ENCODE measurements around the gene MTX2. TPM values are rescaled to one million over a fixed set of nuclear protein-coding genes. Genes with fewer than 3 reads are reported as not detected.

MTX2 gene
- polyA plus RNA-seq, 1 experiment: 17.7 TPM

GRCh38 chr2:176251928-176252327 lies 17.3 kb upstream of the MTX2 start:
- H3K27me3 ChIP-seq (ENCODE audit: control insufficient read depth, insufficient read depth, low read length): no peaks in the 10 kb centered on the region
- ChIA-PET CTCF (no interaction called here), POLR2A (no interaction called here)
- no peak overlapping the region for H3K4me3 ChIP-seq (ENCODE audit: low read depth, low read length)
- no peak for TF ChIP-seq CTCF (IDR thresholded peaks at IDR 0.05; ENCODE audit: insufficient read depth, low read depth, low read length)
- no peaks in the 10 kb centered on the region for H3K36me3 ChIP-seq (ENCODE audit: control insufficient read depth, insufficient read depth, low read length)
- no peak for DNase-seq (ENCODE audit: low read depth)

- DNase-seq (ENCODE audit: low read depth): no peak
- Histone ChIP-seq H3K36me3 (ENCODE audit: control insufficient read depth, insufficient read depth, low read length) (no peaks in the 10 kb centered on the region), H3K27me3 (ENCODE audit: control insufficient read depth, insufficient read depth, low read length) (no peaks in the 10 kb centered on the region), H3K4me3 (ENCODE audit: low read depth, low read length) (no peak overlapping the region)
- ChIA-PET POLR2A (no interaction called here), CTCF (no interaction called here)
- TF ChIP-seq CTCF (IDR thresholded peaks at IDR 0.05; ENCODE audit: insufficient read depth, low read depth, low read length): no peak
Observed at GRCh38 chr2:176260689-176261088, 8.6 kb upstream of the MTX2 start.

- Histone ChIP-seq H3K4me3 (ENCODE audit: low read depth, low read length) (no peak overlapping the region), H3K36me3 (ENCODE audit: control insufficient read depth, insufficient read depth, low read length) (no peaks in the 10 kb centered on the region), H3K27me3 (ENCODE audit: control insufficient read depth, insufficient read depth, low read length) (no peaks in the 10 kb centered on the region)
- CTCF ChIA-PET: no interaction called here
- no peak for TF ChIP-seq CTCF (IDR thresholded peaks at IDR 0.05; ENCODE audit: insufficient read depth, low read depth, low read length)
- no peak for DNase-seq (ENCODE audit: low read depth)
- POLR2A ChIA-PET: no interaction called here
Observed at GRCh38 chr2:176261136-176261535, 8.1 kb upstream of the MTX2 start.

GRCh38 chr2:176268976-176269318 lies 295 bp upstream of the MTX2 start:
- ChIA-PET POLR2A (no interaction called here), CTCF (interaction anchor here (0.8 to 1.3 kb wide), 3 partner anchors 129 to 285 kb away, joined by 3 read pairs; no protein-coding TSS in a partner anchor)
- Histone ChIP-seq H3K36me3 (ENCODE audit: control insufficient read depth, insufficient read depth, low read length) (no peaks in the 10 kb centered on the region), H3K4me3 (ENCODE audit: low read depth, low read length) (peak overlapping the region; percentile 61), H3K27me3 (ENCODE audit: control insufficient read depth, insufficient read depth, low read length) (peaks cover 5% of the 10 kb centered on the region)
- no peak for DNase-seq (ENCODE audit: low read depth)
- no peak for TF ChIP-seq CTCF (IDR thresholded peaks at IDR 0.05; ENCODE audit: insufficient read depth, low read depth, low read length)

- CTCF ChIA-PET: interaction anchor here (0.5 kb wide), 1 partner anchor 42 kb away, joined by 3 read pairs; no protein-coding TSS in a partner anchor
Observed at GRCh38 chr2:176270100-176270750, 983 bp downstream of the MTX2 start.

More at GRCh38 chr2:176270100-176270750, 983 bp downstream of the MTX2 start:
- Histone ChIP-seq H3K4me3 (ENCODE audit: low read depth, low read length) (peak overlapping the region; percentile 61), H3K36me3 (ENCODE audit: control insufficient read depth, insufficient read depth, low read length) (no peaks in the 10 kb centered on the region), H3K27me3 (ENCODE audit: control insufficient read depth, insufficient read depth, low read length) (peaks cover 5% of the 10 kb centered on the region)
- POLR2A ChIA-PET: no interaction called here
- TF ChIP-seq CTCF (IDR thresholded peaks at IDR 0.05; ENCODE audit: insufficient read depth, low read depth, low read length): no peak
- DNase-seq (ENCODE audit: low read depth): no peak
